ENCODE results near the gene IMPDH1. TPM values are rescaled to one million over a fixed set of nuclear protein-coding genes. Genes with fewer than 3 reads are reported as not detected.

IMPDH1 gene
- total and polyA plus RNA-seq, 4 donors = 2.4 to 11.1 (median 5.2) TPM

- Histone ChIP-seq H3K4me3 (ENCODE audit: low read depth in 1 of 3, low read length in 3 of 3) (peak overlapping the region in 1 of 3 donors; percentile 35), H3K4me1 (ENCODE audit: control insufficient read depth in 4 of 4, insufficient read depth in 4 of 4, low read length in 3 of 4) (peaks cover 4 to 14% (median 9%) of the 10 kb centered on the region in 4 donors), H3K9ac (ENCODE audit: low read depth in 1 of 2, low read length in 2 of 2) (no peak overlapping the region), H3K27ac (ENCODE audit: low read depth in 1 of 2, low read length in 2 of 2) (no peak overlapping the region), H3K36me3 (ENCODE audit: control insufficient read depth in 4 of 4, insufficient read depth in 3 of 4, low read depth in 1 of 4, low read length in 3 of 4) (no peaks in the 10 kb centered on the region), H3K9me3 (ENCODE audit: control insufficient read depth in 4 of 4, low read length in 3 of 4) (no peaks in the 10 kb centered on the region), H3K27me3 (ENCODE audit: control insufficient read depth in 4 of 4, insufficient read depth in 4 of 4, low read length in 3 of 4) (peaks cover 0 to 9% (median 0%) of the 10 kb centered on the region in 4 donors)
- WGBS = 12% methylated on average over 97 of the region's 97 CpGs
- no peak for DNase-seq (ENCODE audit: low spot score)
- TF ChIP-seq NR2F2 (IDR thresholded peaks at IDR 0.05) (no peak), GABPA (IDR thresholded peaks at IDR 0.05 in 1 of 2, conservative IDR thresholded peaks at IDR 0.05 in 1 of 2) (no peak)
Measured at GRCh38 chr7:128351296-128352152, 58.3 kb downstream of the IMPDH1 start.

DNA sequence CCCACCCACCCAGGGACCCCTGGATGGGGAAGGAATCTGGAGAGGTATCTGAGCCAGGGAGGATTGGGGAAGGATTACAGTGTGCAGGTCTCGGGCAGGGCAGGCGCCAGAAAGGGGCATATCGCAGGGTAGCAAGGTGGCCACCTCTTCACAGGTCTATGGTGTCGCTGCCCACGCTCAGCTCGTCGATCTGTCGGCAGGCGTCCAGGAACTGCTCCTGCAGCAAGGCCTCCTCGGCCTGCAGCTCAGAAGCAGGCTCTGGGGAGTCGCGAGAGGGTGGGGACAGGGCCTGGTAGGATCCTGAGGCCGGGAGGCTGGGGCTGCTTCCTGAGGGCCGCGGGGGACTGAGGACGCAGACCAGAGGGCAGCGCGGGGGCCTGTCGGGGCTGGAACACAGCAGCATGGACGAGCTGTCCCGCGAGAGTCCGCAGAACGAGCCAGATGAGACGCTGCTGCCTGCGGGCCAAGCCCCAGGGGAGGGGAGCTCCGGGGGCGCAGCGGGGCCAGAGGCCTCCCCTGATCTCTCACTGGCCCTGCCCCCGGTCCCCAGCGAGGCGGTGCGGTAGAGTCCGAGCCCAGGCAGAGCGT, 59.0 kb downstream of the IMPDH1 start:
- Histone ChIP-seq H3K27me3 (ENCODE audit: control insufficient read depth in 4 of 4, insufficient read depth in 4 of 4, low read length in 3 of 4) (peaks cover 0 to 9% (median 0%) of the 10 kb centered on the region in 4 donors), H3K36me3 (ENCODE audit: control insufficient read depth in 4 of 4, insufficient read depth in 3 of 4, low read depth in 1 of 4, low read length in 3 of 4) (no peaks in the 10 kb centered on the region), H3K9me3 (ENCODE audit: control insufficient read depth in 4 of 4, low read length in 3 of 4) (no peaks in the 10 kb centered on the region), H3K4me3 (ENCODE audit: low read depth in 1 of 3, low read length in 3 of 3) (no peak overlapping the region), H3K4me1 (ENCODE audit: control insufficient read depth in 4 of 4, insufficient read depth in 4 of 4, low read length in 3 of 4) (peaks cover 4 to 14% (median 9%) of the 10 kb centered on the region in 4 donors), H3K27ac (ENCODE audit: low read depth in 1 of 2, low read length in 2 of 2) (no peak overlapping the region), H3K9ac (ENCODE audit: low read depth in 1 of 2, low read length in 2 of 2) (no peak overlapping the region)
- whole genome bisulfite sequencing = 59% methylated on average over 35 of the region's 35 CpGs
- no peak for TF ChIP-seq HNF4A (conservative IDR thresholded peaks at IDR 0.05)
- TF ChIP-seq, protein P1, sequence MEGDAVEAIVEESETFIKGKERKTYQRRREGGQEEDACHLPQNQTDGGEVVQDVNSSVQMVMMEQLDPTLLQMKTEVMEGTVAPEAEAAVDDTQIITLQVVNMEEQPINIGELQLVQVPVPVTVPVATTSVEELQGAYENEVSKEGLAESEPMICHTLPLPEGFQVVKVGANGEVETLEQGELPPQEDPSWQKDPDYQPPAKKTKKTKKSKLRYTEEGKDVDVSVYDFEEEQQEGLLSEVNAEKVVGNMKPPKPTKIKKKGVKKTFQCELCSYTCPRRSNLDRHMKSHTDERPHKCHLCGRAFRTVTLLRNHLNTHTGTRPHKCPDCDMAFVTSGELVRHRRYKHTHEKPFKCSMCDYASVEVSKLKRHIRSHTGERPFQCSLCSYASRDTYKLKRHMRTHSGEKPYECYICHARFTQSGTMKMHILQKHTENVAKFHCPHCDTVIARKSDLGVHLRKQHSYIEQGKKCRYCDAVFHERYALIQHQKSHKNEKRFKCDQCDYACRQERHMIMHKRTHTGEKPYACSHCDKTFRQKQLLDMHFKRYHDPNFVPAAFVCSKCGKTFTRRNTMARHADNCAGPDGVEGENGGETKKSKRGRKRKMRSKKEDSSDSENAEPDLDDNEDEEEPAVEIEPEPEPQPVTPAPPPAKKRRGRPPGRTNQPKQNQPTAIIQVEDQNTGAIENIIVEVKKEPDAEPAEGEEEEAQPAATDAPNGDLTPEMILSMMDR (IDR thresholded peaks at IDR 0.05; ENCODE audit: low read depth, low read length, missing input control) = no peak
- TF ChIP-seq RAD21 (IDR thresholded peaks at IDR 0.05) = no peak
- TF ChIP-seq FOXA1 (IDR thresholded peaks at IDR 0.05) = no peak
- TF ChIP-seq JUND (IDR thresholded peaks at IDR 0.05) = no peak
- no peak for TF ChIP-seq SP1 (IDR thresholded peaks at IDR 0.05)
- TF ChIP-seq HNF4G (IDR thresholded peaks at IDR 0.05) = no peak
- TF ChIP-seq, protein P2, sequence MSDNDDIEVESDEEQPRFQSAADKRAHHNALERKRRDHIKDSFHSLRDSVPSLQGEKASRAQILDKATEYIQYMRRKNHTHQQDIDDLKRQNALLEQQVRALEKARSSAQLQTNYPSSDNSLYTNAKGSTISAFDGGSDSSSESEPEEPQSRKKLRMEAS (IDR thresholded peaks at IDR 0.05) = no peak
- TF ChIP-seq, protein P3, sequence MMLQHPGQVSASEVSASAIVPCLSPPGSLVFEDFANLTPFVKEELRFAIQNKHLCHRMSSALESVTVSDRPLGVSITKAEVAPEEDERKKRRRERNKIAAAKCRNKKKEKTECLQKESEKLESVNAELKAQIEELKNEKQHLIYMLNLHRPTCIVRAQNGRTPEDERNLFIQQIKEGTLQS (IDR thresholded peaks at IDR 0.05) = no peak
- TF ChIP-seq NR2F2 (IDR thresholded peaks at IDR 0.05) = no peak
- TF ChIP-seq RXRA (IDR thresholded peaks at IDR 0.05) = no peak
- TF ChIP-seq GABPA (IDR thresholded peaks at IDR 0.05 in 1 of 2, conservative IDR thresholded peaks at IDR 0.05 in 1 of 2) = no peak
- TF ChIP-seq EGR1 (IDR thresholded peaks at IDR 0.05; ENCODE audit: low read depth in 2 of 2) = no peak
- no peak for TF ChIP-seq YY1 (IDR thresholded peaks at IDR 0.05)
- TF ChIP-seq TAF1 (conservative IDR thresholded peaks at IDR 0.05) = no peak
- TF ChIP-seq, protein P4, sequence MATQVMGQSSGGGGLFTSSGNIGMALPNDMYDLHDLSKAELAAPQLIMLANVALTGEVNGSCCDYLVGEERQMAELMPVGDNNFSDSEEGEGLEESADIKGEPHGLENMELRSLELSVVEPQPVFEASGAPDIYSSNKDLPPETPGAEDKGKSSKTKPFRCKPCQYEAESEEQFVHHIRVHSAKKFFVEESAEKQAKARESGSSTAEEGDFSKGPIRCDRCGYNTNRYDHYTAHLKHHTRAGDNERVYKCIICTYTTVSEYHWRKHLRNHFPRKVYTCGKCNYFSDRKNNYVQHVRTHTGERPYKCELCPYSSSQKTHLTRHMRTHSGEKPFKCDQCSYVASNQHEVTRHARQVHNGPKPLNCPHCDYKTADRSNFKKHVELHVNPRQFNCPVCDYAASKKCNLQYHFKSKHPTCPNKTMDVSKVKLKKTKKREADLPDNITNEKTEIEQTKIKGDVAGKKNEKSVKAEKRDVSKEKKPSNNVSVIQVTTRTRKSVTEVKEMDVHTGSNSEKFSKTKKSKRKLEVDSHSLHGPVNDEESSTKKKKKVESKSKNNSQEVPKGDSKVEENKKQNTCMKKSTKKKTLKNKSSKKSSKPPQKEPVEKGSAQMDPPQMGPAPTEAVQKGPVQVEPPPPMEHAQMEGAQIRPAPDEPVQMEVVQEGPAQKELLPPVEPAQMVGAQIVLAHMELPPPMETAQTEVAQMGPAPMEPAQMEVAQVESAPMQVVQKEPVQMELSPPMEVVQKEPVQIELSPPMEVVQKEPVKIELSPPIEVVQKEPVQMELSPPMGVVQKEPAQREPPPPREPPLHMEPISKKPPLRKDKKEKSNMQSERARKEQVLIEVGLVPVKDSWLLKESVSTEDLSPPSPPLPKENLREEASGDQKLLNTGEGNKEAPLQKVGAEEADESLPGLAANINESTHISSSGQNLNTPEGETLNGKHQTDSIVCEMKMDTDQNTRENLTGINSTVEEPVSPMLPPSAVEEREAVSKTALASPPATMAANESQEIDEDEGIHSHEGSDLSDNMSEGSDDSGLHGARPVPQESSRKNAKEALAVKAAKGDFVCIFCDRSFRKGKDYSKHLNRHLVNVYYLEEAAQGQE (IDR thresholded peaks at IDR 0.05) = no peak
- no peak for DNase-seq (ENCODE audit: low spot score)
